ENCODE data around the gene DLST.

The DLST gene

DNA sequence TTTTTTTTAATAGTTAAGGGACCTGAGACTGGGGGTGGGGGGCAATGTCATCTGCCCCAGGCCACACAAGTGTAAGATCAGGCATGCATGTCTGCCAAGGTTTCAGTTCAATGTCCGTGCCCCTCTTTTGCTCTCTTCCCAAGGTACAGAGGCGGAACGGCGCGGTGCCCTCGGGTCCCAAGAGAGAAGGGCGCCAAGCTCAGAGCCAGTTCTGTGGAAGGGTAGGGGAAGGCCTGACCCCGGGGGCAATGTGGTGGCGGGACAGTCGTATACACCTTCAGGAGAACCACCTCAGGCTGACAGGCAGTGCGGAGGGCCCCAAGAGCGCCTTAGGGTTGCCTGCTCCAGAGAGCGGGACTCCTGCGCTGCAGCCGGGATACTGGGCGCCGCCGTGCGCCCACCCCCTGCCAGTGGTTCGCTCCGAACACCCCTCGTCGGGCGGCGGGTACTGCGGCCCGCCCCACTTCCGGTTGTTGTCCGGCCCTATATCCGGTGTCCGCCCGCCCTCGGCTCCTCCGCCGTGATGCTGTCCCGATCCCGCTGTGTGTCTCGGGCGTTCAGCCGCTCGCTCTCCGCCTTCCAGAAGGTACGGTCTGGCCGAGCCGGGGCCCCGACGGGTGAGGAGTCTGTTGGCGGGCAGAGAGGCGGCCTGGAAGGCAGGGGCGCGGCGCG is at the start of gene DLST:
Gene DLST (plus strand): TSS at position 486 of the 672 bp plus-strand sequence. CDS start 38 bp downstream, at position 524.
- DNase-seq (ENCODE audit: low read depth), result peak; percentile 83

DNA sequence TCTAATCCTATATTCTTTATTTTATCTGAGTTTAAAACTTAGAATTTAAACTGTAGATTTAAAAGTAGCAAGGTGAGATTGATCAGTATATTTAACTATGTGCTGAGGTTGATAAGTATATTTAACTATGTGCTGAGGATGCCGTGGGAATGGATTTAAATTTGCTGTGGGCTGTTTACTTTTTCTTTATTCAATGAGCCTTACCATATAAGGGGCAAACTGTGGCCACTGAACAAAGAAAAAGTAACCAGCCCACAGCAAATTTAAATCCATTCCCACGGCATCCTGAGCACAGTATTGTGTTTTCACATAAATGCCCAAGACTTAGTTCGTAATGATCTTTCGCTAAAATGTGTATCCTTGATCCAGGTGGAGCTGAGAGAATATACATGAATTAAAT is 48.9 kb upstream of the DLST start:
- DNase-seq (ENCODE audit: low read depth), result no peak

DNA sequence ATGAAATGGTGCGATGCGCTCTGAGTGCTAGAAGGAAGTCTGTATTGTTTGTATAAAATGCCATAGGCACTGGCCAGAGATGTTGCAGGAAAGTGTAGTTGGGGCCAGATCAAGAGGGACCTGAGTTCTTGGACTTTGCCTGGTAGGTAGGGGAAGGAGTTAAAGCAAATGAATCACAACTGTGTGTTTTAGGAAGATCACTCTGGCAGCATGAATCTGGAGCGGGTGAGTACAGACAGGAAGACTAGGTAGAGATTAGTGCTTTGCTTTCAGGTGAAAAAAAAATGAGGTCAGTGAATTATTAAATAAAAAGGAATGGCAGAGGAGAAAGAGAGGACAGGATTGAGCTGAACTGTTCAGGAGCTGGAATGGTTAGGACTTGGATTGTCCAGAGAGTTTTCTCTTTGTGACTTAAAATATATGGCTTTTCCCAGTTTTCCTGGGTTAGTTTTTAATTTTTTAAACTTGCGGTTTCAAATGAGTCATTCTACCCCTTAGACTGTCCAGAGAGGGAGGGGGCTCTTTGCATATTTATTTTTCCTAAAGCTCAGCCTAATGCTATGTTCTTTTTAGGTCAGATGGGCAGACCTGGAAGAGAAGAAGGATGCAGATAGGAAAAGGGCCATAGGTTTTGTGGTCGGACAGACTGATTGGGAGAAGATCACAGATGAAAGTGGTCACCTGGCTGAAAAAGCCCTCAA is 46.9 kb upstream of the DLST start:
- peak; percentile 19 for DNase-seq (ENCODE audit: low read depth)

DNA sequence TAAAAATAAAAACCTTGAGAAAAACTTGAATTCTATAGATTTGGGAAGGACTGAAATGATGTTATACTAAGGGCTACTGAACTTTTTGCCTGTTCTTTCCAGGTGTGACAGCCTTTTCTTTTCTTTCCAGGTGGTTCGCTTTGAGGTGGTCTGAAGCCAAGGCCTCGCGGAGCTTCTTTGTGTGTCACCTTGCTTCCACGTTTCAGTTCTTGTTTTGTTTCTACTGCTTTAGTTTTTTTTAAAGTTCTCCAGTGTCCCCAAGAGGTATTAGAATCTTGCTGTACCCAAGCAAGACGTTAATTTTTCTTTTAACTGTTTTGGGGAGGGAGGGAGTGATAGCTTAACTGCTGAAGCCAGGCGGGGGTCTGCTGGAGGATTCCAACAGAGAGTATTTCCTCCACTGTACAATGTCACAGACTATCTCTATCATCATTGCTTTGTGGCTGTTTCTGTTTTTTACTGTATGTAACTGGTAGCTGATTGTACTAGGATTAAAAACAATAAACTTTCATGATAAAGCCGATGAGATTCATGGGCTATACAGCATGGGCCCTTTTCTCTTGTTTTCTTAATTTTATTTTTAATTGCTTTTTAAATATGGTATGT is 46.0 kb upstream of the DLST start:
- DNase-seq (ENCODE audit: low read depth), result no peak

DNA sequence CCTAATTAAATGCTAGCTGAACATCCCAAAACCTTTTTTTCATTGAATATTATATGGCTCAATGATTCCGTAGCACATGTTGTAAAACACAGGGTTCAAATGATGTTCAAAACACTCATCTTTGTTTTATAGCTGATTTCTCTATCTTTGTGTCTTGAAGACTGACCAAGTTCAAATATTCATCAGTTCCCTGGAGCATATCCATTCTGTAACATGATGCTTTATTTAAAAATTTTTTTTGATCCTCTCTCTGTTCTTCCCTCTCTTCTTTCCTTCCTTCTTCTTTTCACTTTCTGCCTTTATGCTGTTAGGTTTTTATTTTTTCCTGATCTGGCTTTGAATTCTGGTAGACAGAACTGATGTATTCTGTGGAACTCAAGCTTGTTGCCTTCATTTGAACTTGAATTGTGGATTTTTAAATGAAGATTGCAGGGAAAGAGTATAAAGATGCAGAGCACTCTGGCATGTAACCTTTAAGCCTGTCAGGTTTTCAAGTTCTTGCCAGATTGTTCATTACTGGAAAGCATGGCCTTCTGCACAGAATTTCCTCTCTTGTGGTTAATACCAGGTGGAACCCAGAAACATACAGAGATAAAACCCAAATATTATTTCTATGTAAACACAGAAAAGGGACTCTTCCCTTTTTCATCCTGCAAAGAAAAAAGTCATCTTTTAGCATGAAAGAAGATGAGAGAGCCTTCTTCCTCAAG is 45.3 kb upstream of the DLST start:
- DNase-seq (ENCODE audit: low read depth), result peak; percentile 20

DNA sequence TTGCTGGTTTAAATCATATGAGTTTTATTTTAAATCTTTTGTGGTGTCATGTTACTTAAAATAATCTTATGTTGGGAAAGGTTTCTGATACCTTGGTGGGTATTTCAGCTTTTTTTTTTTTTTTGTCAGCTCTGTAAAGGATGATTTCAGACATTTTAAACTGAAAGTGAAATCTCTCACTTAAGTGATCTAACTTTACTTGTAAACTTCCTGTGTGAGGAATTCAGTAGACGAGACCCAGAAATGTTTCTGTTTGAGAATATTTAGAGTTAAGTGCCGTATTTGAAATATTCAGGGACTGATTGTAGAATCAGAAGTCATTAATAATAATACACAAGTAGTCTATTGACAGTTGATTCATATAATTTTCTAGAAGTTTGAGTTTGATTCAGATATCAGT is 43.5 kb upstream of the DLST start:
- DNase-seq (ENCODE audit: low read depth), result peak; percentile 20

DNA sequence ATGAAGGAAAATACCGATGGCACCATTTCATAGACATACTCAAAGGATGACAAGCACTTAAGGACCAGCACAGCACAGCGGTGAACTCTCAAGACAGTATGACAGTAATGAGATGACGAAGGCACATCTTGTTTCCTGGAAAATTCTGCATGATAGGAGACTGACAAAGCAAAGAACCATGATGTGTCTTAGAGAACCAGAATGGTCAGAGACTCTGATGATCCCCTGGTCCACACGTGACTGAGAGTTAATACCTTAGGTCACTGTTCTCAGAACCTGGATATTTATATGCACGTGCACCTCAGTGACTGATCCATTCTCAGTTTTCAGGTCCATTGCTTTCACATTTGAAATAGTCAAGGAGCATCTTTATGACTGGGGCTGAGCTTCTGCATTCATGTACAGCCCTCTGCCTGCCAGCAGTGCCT is 41.1 kb upstream of the DLST start:
- DNase-seq (ENCODE audit: low read depth), result no peak

DNA sequence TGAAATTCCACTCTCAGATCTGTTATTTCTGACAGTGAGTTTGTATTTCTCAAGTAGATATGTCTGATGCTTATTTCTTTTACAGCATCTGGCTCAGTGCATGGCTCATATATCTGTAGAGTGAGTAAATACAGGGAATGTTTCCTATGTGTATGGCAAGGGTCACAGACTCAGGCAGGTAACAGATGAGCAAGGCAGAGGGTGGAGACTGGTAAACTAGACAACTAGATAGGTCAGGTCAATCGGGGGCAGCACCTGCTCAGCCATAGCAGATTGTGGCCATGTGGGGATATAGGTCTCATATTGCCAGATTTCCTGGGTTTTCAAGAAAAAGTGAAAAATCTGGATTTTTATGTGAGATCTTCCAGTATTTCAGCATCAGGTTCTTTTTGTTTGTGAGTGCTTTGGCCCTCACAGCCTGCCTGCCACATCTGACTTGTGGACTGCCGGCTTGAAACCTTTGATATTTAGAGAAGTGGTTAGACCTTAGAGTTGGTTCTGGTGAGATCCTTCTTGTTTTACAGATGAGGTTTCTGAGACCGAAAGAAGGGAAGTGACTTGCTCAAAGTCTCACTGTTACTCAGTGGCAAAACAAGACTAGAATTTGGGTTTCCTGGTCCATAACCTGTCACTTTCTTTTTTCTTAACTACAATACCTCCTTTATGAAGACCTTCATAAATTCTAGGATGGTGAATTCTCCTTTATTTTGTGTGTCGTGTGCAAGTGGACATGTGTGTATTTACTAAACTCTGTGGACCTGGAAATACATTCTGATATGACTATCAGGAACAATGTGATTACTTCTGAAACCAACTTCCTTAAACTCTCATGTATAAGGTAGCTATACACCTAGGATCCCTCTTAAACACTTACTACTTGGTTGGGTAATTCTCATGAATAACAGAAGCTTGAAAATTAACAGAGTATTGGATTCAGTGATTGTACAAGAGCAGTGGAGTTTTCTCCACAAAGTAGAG is 40.2 kb upstream of the DLST start:
- no peak for DNase-seq (ENCODE audit: low read depth)

DNA sequence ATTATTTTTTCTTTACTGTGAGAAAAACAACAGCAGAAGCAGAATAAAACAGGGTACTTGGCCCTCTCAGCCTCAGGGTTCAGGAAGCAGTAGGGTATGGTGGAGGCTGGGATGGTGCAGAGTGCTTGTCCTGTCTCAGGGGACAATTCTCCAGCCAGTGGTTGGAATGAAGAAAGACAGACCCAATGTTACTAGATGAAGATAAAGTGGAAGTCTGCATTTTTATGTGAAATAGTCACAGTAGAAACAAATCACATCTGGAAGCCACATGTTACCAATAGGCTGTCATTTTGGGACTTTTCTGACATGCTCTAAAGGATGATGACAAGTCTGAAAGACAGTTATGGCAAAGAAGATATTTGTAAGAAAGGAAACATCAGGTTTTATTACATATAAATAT is 38.1 kb upstream of the DLST start:
- DNase-seq (ENCODE audit: low read depth), result peak; percentile 77

DNA sequence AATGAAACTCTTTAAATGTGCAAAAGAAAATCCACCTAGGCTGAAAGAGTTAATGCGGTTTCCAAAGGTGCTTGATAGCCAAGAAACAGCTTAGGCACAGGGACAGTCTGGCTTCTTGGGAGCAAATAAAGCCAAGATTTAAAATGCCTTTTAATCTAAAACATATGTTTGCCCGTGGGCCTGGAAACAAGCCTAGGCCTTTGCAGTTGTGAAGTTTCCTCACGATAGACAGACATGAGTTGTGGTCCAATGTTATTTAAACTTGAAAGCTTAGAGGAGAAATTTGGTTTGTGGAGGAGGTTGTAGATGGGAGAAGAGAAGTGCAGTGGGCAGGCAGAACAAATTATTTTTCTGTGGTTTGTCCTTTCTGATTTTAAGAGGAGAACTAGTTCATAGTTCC is 35.5 kb upstream of the DLST start:
- DNase-seq (ENCODE audit: low read depth), result peak; percentile 87

DNA sequence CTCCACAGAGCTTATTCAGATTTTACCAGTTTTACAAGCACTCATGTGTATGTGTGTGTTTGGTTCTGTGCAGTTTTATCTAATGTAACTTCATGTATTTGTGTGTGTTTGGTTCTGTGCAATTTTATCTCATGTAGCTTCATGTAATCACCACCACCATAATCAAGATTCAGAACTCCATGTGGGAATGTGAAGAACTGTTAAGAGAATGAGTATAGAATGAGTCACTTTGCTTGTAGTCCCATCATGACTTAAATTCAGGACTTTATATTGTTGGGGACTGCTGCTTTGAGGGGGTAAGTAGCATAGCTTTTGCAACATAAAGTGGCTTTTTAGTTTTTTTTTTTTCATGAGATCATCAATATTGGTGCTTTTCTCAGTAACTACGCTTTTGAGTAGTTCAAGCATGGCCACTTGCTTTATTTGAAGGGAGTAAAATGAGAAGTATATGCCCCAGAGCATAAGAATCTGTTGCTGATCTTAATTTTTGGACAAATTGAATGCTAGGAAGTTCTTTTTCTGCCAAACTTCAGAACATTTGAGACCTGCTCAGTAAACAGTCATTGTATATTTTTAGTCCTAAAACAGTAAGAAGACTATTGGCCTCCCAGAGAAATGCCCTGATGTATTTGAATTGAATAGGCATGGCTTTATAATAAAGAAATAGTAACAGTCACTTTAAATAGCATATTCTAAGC is 34.6 kb upstream of the DLST start:
- peak; percentile 80 for DNase-seq (ENCODE audit: low read depth)

DNA sequence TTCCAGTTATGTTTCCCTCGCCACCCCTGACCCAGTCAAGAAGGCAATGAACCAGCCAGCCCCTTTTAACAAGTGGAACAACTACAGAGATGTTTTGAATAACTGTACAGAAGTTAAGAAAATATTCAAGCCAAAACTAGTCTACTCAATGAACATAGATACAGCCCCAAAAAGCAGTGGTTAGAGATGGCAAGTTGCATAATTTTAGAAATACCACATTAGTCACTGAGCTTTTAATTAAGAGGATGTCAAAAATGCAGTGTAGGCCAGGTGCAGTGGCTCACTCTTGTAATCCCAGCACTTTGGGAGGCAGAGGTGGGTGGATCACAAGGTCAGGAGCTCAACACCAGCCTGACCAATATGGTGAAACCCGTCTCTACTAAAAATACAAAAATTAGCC is 32.9 kb upstream of the DLST start:
- peak; percentile 31 for DNase-seq (ENCODE audit: low read depth)

DNA sequence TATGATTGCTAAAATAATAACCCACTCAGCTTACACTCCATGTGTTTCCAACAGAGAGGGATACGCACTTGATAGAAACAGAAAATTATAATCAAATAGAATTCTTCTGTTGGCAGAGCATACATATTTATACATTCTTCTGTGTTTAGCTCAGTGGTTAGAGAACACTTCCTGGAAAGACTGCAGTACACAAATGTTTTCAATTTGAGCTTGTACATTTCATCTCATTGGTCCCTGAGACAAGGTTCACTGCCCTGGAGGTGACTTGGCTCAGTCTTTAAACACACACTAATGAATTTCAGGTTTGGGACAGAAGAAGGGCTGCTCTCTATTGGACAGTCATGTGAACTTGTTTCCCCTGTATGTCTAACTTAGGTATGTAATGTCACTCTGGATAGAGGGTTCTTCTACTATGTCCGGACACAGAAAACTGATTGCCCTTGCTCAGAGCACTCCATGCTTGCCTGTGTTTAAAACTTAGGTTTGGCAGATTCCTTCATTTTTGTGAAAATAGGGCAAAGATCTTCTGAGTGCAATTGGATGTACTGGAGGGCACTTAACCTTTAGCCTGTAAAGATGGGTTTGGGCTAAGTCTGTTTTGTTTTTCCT is 28.7 kb upstream of the DLST start:
- peak; percentile 82 for DNase-seq (ENCODE audit: low read depth)

DNA sequence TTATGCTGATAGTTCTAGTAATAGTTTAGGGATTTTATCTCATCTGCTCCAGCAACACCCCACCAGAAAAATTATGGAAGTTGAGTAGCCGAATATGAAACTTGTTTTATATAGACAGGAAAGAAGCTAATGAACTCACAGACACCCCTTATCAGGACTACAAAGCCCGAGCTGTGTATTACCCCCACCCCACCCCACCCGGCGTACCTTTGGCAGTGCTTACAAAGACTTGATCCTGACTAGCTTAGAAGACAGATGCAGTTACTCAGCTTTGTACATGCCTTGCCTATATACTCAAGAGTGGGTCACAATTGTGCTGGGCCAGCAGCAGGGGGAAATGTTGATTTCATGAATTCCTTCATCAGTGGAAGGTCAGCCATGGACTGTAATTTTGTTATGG is 28.1 kb upstream of the DLST start:
- DNase-seq (ENCODE audit: low read depth), result no peak

DNA sequence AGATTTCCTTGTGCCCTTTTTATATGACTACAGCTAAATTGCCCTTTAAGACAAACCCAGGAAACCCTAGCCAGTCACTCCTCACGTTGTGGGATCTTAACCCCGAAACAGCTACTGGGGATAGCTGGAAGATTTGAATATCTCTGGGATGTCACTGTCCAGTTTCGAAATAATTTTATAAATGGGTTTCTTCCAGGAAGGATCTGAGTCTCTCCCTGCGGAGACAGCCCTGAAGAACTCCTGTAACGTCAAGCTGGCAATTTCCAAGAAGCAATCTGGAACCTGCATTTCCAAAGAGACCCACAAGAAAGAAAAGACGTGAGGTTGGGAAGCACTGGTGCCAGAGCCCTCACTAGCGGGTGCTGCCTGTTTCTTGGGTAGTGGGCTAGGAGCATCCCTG is 26.7 kb upstream of the DLST start:
- DNase-seq (ENCODE audit: low read depth), result no peak

DNA sequence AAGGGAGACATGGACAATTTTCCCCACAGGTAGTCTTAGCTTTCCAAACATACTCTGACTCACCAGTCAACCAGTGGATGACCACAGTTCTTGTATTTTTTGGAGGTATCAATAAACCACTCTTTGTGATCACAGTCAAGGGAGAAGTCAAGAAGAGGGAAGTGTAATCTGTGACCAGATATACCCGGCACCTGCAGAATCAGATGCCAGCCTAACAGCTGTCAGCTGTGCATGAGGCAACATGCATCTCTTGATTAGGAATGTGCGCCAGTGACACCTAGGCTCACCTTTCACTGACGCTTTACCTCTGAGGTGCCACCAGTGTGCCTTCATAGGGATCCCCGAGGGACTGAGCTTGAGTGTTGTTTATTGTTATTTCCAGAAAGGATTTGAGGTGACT is 25.8 kb upstream of the DLST start:
- DNase-seq (ENCODE audit: low read depth), result no peak

DNA sequence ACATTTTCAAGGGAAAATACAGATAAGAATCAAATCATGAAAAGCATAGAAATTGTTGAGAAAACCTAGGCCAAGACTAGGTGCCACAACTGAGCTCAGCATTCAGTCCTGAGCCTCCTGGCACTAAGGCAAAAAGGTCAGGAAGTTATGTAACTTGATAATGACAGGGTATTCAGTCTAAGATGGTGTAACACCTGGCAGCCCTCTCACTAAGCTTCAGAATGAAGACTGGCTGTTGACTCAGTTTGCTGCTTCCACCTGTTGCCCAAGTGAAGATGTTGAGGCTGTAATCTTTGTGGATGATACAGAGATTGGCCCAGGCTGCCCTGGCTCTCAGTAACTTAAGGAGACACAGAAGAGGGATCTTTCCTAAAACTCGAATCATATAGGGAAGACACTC is 25.4 kb upstream of the DLST start:
- no peak for DNase-seq (ENCODE audit: low read depth)

DNA sequence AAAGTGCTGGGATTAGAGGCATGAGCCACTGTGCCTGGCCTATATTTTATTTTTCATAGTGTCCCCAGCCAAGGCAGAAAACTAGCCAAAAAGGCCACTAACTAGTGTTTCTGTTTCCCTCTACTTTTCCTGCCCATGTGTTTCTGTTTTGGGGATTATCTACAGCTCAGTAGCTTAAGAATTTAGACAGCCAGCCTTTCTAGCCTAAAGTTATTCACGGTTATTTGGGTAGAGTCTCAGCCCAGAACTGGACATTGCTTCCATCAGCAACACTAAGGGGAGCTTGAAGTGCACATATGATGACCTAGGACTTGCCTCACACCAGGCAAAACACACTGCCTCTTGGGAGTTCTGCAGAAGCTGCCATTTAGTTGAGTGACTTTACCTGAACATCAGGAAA is 23.7 kb upstream of the DLST start:
- peak; percentile 43 for DNase-seq (ENCODE audit: low read depth)

DNA sequence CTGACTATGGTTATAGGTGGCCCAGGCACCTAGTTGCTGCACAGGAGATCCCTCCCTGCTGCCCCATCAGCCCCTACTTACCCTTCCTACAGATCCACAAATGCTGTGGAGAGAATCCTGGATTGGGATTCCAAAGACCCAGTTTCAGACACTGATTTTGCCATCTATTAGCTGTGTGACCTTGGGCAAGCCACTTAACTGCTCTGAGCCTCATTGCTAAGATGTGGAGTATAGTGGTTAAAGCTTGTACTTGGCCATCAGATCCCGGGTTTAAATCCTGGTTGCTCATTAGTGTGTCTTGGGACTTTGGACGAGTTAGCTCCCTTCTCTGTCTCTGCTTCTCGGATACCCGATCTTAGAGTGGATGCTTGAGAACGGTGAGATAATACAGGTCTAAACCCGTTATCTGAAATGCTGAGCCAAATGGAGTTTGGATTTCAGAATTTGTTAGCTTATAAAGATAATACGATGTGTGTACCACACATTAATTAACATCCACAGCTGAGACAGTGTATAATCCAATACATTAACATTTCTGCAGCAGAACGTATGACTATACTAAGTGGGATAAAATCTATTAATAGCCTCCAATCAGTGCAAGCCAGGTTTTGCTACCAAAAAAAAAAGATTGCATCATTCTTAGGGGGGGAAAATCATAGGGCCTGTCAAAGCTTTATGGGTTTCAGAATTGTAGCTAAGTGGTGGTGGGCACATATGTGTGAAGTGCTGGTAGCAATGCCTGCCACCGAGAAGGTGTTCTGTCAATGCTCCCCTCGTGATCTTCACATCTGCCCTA is 21.8 kb upstream of the DLST start:
- DNase-seq (ENCODE audit: low read depth), result peak; percentile 28
